ENCODE data around the gene SMIM20.
"Not testable (repeated sequence)": the region's sequence is repeated elsewhere in the genome, so short reads cannot be mapped to it uniquely, and the experiment has no call there.

Gene SMIM20

DNA sequence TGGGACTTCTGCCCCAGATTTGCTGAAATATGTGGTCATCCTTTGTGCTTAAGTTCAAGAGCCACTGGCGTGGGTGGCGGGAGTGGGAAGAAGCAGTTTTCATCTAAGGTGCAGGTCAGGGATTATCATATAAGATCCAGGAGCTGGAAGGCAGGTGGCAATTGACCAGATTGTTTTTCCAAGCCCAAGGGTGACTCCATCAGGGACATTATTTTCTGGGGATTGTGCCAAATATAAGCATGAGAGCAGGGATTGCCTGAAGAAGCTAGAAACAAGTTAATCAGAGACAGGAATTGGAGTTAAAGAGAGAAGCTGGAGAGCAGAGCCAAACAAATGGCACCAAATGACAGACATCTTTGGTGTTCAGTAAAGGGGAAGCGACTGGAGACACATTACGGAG is 31.8 kb upstream of the SMIM20 start:
- H3K27ac Mint-ChIP-seq, result no peak overlapping the region
- peaks cover 7% of the 10 kb centered on the region for H3K4me1 Mint-ChIP-seq (ENCODE audit: low read depth)
- no peaks in the 10 kb centered on the region for H3K9me3 Mint-ChIP-seq
- H3K36me3 Mint-ChIP-seq (ENCODE audit: low read depth), result no peaks in the 10 kb centered on the region
- no peak overlapping the region for H3K4me3 Mint-ChIP-seq
- peaks cover 7% of the 10 kb centered on the region for H3K27me3 Mint-ChIP-seq

DNA sequence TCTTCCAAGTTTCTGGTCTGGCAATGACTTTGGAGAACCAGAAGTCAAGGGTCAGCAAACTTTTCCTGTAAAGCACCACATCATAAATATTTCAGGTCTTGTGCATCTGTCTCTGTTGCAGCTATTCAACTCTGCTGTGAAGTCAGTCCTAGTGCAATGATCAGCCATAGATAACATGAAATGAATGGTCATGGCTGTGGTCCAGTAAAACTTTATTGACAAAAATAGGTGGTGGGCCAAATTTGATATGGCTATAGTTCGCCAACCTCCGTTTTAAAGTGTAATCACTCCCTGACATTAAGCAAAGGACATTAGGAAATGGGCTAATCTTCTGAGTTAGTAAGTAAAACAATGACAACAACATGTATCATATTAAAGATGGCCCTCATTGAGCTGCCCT is 30.5 kb upstream of the SMIM20 start:
- Mint-ChIP-seq H3K27ac (no peak overlapping the region), H3K4me1 (ENCODE audit: low read depth) (peaks cover 7% of the 10 kb centered on the region)

DNA sequence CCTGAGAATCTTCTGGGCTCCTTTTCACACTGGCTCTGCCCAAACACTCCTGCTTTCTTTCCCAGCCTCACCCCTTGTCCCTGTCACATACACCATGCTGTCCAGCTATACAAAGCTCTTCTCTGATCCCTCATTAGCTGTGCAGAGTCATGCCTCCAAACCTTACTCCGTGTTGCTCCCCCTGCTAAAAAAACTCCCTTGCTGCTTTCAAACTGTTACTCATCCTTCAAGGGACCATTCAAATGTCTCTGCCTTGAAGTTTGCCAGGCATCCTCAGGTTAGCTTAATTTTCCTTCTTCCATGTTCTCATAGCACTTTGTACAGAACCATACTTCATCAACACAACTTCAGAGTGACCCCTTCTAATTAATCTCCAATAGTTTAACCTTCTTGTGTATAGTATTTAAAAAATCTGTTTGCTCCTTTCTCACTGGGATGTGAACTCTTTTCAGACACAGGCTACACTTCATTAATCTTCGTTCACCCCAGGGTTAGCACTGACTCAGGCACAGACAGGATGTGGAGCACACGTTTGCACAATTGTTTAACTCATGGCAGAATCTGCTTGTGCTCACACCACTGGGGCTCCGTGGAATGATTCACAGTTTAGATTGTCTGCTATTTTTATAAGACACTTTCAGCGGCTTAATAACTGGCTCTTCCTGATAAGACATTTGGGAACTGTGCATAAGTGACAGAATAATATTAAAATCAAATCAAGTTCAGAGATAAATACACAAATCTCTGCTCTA is 29.8 kb upstream of the SMIM20 start:
- peaks cover 7% of the 10 kb centered on the region for H3K4me1 Mint-ChIP-seq (ENCODE audit: low read depth)
- no peak overlapping the region for H3K27ac Mint-ChIP-seq
- H3K9me3 Mint-ChIP-seq, result no peaks in the 10 kb centered on the region
- H3K36me3 Mint-ChIP-seq (ENCODE audit: low read depth), result no peaks in the 10 kb centered on the region
- H3K4me3 Mint-ChIP-seq, result no peak overlapping the region
- peaks cover 7% of the 10 kb centered on the region for H3K27me3 Mint-ChIP-seq

More for the DNA sequence above, 30.5 kb upstream of the SMIM20 start:
- no peaks in the 10 kb centered on the region for H3K9me3 Mint-ChIP-seq
- H3K27me3 Mint-ChIP-seq, result peaks cover 7% of the 10 kb centered on the region
- H3K36me3 Mint-ChIP-seq (ENCODE audit: low read depth), result no peaks in the 10 kb centered on the region
- no peak overlapping the region for H3K4me3 Mint-ChIP-seq

DNA sequence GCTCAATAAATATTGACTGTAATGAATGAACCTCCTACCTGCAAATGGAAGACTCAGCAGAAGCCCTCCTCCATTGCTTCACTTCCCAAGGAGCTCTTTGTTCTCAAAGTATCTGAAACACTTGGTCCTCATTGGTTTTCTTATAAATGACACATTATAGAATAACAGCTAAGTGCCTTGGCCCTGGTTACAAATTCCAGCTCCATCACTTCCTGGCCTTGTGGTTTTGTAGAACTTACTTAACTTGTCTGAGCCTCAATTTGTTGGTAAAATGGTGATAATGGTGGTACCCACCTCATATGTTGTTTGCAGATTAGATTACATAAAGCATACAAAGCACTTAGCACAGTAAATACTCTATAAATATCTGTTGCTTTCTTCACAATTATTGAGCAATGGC is 25.2 kb upstream of the SMIM20 start:
- Mint-ChIP-seq H3K4me3 (no peak overlapping the region), H3K4me1 (ENCODE audit: low read depth) (peaks cover 4% of the 10 kb centered on the region), H3K36me3 (ENCODE audit: low read depth) (no peaks in the 10 kb centered on the region), H3K27me3 (peaks cover 4% of the 10 kb centered on the region), H3K9me3 (no peaks in the 10 kb centered on the region), H3K27ac (no peak overlapping the region)

DNA sequence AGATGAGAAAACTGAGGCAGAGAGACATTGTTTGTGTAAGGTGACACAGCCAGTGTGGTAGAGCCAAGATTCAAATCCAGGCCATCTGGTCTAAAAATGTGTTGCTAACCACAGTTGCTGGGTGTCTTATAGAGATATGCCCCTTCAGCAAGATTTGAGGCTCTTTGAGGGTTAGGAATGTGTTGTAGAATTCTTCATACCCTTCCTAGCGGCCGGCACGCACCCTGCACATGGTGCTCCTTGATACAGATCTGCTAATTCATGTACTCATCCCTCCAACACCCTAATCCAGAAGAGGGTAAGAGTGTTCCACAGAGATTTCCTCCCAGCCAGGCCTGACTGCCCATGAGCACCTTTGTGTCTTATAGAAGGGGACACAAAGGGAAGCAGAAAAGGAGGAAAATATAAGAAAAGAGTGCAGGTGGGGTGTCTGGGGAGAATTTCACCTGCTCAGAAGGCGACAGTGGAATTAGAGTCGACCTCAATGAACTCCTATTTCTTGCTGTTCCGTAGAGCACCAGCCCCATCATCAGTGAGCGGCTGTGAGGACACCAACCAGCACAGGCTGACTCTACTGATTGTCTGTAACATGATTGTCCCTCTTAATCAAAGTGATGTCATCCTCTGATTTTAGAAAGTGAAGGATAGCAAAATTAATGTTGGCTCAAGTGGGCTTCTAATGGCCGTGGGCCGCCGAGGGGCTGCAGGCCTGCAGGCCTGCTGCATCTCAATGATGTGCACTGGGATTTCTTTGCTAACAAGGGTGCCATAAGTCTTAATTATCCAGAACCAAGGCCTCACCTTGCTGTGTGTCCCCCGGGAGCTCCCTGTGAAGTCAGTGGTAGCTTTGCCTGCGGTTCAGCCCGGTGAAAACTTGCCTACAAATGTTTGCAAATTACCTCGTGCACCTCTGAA is 24.2 kb upstream of the SMIM20 start:
- no peaks in the 10 kb centered on the region for H3K27me3 Mint-ChIP-seq
- no peaks in the 10 kb centered on the region for H3K36me3 Mint-ChIP-seq (ENCODE audit: low read depth)
- no peak overlapping the region for H3K4me3 Mint-ChIP-seq
- no peaks in the 10 kb centered on the region for H3K9me3 Mint-ChIP-seq
- H3K27ac Mint-ChIP-seq, result no peak overlapping the region
- H3K4me1 Mint-ChIP-seq (ENCODE audit: low read depth), result no peaks in the 10 kb centered on the region

DNA sequence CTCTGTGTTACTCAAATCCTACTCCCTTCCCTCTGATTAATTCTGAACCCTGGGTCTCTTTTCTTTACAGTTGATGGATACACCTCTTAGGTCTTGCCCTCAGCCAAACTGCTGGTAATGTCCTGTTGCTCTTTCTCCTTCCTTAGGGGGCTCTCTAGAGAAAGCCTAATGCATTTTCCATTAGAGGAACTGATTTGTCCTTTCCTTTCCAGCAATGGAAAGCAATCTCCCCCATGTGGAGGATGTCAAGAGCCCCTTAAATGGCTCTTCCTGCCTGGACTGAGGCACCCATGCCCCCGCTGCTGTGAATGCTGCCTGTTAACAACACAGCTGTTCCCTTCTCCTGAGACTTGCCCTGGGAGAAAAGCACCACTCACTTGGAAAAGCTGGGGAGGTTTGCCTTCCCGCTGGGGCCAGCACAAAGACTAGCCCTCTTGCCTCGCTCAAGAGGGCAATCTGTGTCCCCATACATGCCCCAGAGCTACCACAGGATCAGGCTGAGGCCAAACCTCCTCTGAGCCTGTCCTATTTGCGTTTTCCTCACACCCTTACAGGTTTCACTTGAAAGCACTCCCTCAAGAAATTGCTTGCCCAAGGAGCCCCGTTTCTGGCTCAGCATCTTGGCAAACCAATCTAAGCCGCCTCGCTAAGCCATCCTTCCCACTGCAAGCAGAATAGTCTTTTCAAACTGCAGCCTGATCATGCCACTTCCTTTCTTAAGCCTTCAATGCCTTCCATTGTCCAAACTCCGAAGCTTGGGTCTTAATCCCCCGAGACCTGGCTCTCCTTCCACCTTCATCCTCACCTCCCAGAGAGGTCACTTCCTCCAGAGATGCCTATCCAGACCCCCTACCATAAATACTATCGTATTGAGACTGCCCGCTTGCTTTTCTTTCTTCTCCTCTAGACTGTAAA is 23.2 kb upstream of the SMIM20 start:
- no peaks in the 10 kb centered on the region for H3K4me1 Mint-ChIP-seq (ENCODE audit: low read depth)
- H3K4me3 Mint-ChIP-seq, result no peak overlapping the region
- H3K27ac Mint-ChIP-seq, result no peak overlapping the region
- no peaks in the 10 kb centered on the region for H3K36me3 Mint-ChIP-seq (ENCODE audit: low read depth)
- no peaks in the 10 kb centered on the region for H3K27me3 Mint-ChIP-seq
- H3K9me3 Mint-ChIP-seq, result no peaks in the 10 kb centered on the region

DNA sequence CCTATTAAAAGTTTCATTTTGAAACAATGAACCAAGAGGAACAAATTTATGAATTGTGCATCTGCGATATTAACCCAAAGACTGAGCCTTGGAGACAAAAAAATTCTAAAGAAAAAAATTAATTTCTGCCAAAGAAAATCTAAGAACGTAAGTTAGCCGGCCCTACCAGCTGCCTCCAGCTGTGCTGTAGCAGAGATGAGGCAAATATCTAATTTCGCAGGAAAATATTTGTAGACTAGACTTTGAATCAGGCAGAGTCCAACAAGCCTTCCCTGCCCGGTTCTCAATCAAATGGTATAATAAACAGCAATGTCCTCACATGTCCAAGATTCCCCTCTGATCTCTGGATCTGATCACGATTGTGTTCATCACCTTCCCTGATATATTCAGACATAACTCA is 21.2 kb upstream of the SMIM20 start:
- Mint-ChIP-seq H3K27me3 (no peaks in the 10 kb centered on the region), H3K36me3 (ENCODE audit: low read depth) (no peaks in the 10 kb centered on the region), H3K4me3 (no peak overlapping the region), H3K27ac (no peak overlapping the region), H3K9me3 (no peaks in the 10 kb centered on the region), H3K4me1 (ENCODE audit: low read depth) (no peaks in the 10 kb centered on the region)

DNA sequence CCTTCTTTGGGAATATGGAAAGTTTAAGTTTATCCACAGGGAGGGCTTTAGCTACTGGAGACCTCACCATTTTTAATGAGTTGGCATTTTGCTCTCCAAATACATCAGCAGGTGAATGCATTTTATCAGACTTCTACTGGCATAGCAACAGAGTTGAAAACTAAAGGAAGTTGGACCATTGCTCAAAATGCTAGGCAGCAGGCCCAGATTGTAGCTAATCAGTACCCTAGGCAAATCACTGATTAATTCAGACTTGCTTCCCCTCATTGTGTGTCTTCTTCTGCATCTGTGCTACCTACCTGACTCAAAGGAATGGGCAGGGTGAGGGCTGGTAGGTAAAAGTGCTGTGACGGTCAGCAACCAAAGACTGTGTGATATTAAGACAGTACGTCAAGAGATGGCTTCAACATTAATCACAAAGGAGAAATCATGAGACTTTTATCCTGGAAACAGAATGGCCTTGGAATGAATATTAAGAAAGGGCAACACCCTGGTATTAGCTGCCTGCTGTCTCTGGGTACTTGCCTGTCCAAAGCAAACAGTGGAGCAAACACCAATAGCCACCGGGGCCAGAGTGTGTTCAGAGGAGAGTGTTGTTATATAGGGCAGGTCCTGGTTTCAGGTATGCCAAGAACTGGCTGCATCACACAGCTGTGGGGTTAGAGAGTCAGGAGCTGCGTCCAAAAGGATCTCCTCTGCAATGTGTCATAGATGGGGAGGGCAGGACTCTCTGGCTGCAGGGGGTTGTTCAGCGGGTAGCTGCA is 17.1 kb upstream of the SMIM20 start:
- Mint-ChIP-seq H3K36me3 (ENCODE audit: low read depth) (no peaks in the 10 kb centered on the region), H3K27ac (no peak overlapping the region), H3K4me1 (ENCODE audit: low read depth) (peaks cover 10% of the 10 kb centered on the region), H3K27me3 (no peaks in the 10 kb centered on the region), H3K4me3 (no peak overlapping the region), H3K9me3 (no peaks in the 10 kb centered on the region)

DNA sequence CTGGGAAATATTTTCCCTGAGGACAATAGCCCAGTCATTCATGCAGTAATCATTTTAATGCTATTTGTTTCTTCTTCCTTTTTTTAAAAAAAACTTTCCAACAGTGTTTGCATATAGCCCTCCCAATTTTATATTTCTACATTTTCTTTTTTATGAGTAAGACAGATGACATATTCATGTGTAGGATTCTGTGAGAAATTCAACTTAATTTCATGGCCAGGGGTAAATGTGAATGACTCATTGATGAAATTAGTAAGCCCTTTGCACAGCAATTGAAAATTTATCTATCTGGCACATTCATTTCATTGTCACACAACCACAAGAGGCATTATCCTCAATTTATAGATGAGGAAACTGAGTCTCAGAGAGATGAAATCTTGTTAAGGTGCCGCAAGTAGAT is 13.7 kb upstream of the SMIM20 start:
- Mint-ChIP-seq H3K27ac (no peak overlapping the region), H3K36me3 (ENCODE audit: low read depth) (no peaks in the 10 kb centered on the region), H3K4me3 (no peak overlapping the region), H3K27me3 (no peaks in the 10 kb centered on the region), H3K9me3 (no peaks in the 10 kb centered on the region), H3K4me1 (ENCODE audit: low read depth) (peaks cover 10% of the 10 kb centered on the region)

DNA sequence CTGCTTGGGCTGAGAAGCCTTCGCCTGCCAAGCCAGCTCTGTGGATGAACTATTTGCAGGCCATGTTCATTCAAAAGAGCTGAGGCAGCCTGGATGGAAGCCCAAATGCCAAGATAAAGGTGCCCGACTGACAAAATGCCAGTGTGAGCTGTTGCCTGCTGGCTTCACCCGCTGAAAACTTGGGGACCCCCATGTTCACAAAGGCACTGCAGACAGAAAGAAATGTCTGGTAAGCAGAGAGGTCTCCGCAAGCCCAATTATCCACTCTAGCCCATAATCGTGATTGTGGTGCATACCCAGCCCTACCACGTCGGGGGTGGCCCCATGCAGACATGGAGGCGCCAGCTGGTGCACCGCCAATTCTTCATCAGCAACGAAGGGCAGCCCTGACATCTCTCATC is 13.0 kb upstream of the SMIM20 start:
- H3K4me1 Mint-ChIP-seq (ENCODE audit: low read depth), result peaks cover 10% of the 10 kb centered on the region
- H3K27ac Mint-ChIP-seq, result no peak overlapping the region
- no peak overlapping the region for H3K4me3 Mint-ChIP-seq
- no peaks in the 10 kb centered on the region for H3K36me3 Mint-ChIP-seq (ENCODE audit: low read depth)
- no peaks in the 10 kb centered on the region for H3K27me3 Mint-ChIP-seq
- H3K9me3 Mint-ChIP-seq, result no peaks in the 10 kb centered on the region

DNA sequence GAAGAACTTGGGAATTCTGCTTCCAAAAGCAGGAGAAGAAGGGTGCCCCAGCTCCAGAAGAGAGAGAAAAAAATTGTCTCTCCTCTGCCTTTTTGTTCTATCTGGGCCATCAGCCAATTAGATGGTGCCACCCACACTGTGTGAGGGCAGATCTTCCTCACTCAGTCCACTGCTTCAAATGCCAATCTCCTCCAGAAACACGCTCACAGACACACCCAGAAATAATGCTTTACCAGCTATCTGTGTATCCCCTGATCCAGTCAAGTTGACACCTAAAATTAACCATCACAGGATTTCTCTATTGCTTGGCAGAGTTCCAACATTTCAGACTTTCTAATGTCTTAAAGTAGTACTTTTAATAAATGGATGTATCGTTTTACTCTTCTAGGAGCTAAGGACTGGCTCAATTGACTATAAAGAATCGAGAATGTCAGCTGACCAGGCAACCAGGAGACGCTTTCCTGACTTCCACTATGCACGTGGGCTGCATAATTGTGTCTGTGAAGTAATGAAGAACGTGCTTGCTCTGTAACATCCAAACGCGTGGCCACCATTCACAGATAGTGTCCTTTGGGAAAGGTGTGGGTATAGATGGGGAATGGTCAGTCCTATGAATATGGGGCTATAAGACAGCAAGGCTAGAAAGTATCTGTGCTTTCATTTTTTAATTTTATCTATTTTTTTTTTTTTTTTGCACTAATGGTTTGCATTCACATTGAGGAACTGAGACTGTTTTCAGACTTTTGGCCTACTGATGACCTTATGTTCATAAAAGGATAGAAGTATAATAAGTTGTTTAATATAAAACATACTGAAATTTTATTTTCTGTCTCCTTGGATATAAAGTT is 9.9 kb upstream of the SMIM20 start:
- peaks cover 2% of the 10 kb centered on the region for H3K27me3 Mint-ChIP-seq
- H3K9me3 Mint-ChIP-seq, result peaks cover 5% of the 10 kb centered on the region
- peaks cover 10% of the 10 kb centered on the region for H3K4me1 Mint-ChIP-seq (ENCODE audit: low read depth)
- H3K4me3 Mint-ChIP-seq, result no peak overlapping the region
- H3K36me3 Mint-ChIP-seq (ENCODE audit: low read depth), result no peaks in the 10 kb centered on the region
- no peak overlapping the region for H3K27ac Mint-ChIP-seq

DNA sequence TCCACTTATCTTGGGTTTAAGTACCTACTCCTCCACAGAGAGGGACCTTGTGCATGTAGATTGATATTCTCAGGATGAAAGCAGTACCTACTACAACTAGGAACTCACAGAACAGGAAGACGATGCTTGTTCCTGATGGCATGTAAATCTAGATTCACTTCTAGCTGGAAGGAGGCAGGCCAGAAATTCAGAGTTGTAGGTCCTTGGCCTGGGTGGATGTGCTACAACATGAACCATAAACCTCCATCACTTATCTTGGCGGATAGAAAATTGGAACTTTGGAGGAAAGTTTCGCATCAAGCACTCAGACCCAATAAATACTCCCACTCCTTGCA is 9.3 kb upstream of the SMIM20 start:
- peaks cover 3% of the 10 kb centered on the region for H3K27me3 Mint-ChIP-seq
- no peak overlapping the region for H3K4me3 Mint-ChIP-seq
- H3K36me3 Mint-ChIP-seq (ENCODE audit: low read depth), result no peaks in the 10 kb centered on the region
- peaks cover 9% of the 10 kb centered on the region for H3K4me1 Mint-ChIP-seq (ENCODE audit: low read depth)
- H3K27ac Mint-ChIP-seq, result no peak overlapping the region
- H3K9me3 Mint-ChIP-seq, result peaks cover 8% of the 10 kb centered on the region

DNA sequence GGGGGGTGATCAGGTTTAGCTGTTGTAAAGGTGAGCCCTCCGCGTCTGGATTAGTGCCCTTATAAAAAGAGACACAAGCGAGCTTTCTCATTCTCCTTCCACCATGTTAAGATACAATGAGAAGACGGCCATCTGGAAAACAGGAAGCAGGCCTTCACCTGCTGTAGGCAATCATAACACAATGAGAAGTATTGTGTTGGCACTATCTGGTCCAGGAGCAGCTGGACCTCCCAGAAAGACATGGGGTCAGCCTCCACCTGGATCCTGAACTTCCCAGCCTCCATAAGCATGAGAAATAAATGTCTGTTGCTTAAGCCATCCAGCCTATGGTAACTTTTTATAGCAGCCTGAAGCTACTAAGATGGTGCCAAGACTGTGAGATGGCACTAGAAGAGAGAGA is 8.6 kb upstream of the SMIM20 start:
- H3K4me3 Mint-ChIP-seq, result no peak overlapping the region
- peaks cover 3% of the 10 kb centered on the region for H3K4me1 Mint-ChIP-seq (ENCODE audit: low read depth)

DNA sequence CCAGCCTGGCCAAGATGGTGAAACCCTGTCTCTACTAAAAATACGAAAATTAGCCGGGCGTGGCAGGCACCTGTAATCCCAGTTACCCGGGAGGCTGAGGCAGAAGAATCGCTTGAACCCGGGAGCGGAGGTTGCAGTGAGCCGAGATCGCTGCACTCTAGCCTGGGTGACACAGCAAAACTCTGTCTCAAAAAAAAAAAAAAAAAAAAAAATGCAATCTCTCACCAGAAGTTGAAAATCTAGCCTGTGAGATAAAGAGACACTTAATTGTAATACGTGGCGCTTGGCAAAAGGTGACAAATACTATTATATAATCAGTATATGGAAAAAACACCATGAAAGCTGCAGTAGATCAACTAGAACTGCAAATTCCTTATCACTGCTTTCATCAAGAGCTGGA is 7.9 kb upstream of the SMIM20 start:
- not testable (repeated sequence) for H3K9me3 Mint-ChIP-seq; H3K36me3 Mint-ChIP-seq (ENCODE audit: low read depth); H3K4me1 Mint-ChIP-seq (ENCODE audit: low read depth); H3K4me3 Mint-ChIP-seq; H3K27me3 Mint-ChIP-seq; H3K27ac Mint-ChIP-seq

More for the DNA sequence above, 8.6 kb upstream of the SMIM20 start:
- peaks cover 3% of the 10 kb centered on the region for H3K27me3 Mint-ChIP-seq
- no peaks in the 10 kb centered on the region for H3K36me3 Mint-ChIP-seq (ENCODE audit: low read depth)
- H3K27ac Mint-ChIP-seq, result no peak overlapping the region
- peaks cover 8% of the 10 kb centered on the region for H3K9me3 Mint-ChIP-seq
